Cardiac muscle cell (in vitro differentiated cells and primary cell): Measurements from ENCODE around the gene NUP153. TPM values are rescaled to one million over a fixed set of nuclear protein-coding genes. Genes with fewer than 3 reads are reported as not detected.
A peak's percentile ranks its signal among the peaks of the same experiment; 100 is the strongest.

Experiments used
- DNase-seq, 2 donors: peaks; one replicate each; pipeline versions ENCODE4 v3.0.0 to v3.0.0-alpha.2; 2010 to 2017; ENCODE audit warnings: low read depth in 1 of 2, low spot score in 1 of 2
- H3K27ac ChIP-seq: fragments of 200-600 bp; sonication (generic); 2 replicates; pipeline ENCODE4 v1.5.1; 2016
- H3K27me3 ChIP-seq: fragments of 200-600 bp; sonication (generic); 2 replicates; pipeline ENCODE4 v1.6.0; 2016; ENCODE audit warnings: control low read depth
- H3K36me3 ChIP-seq: fragments of 200-600 bp; sonication (generic); 2 replicates; pipeline ENCODE4 v1.5.1; 2016; ENCODE audit warnings: control low read depth
- H3K4me1 ChIP-seq: fragments of 200-600 bp; sonication (generic); 2 replicates; pipeline ENCODE4 v1.8.1; 2017; ENCODE audit warnings: low read depth, mild to moderate bottlenecking, mixed run types
- H3K4me3 ChIP-seq: fragments of 200-600 bp; sonication (generic); 2 replicates; pipeline ENCODE4 v1.5.1; 2016; ENCODE audit warnings: mild to moderate bottlenecking
- H3K9me3 ChIP-seq: fragments of 200-600 bp; sonication (generic); 2 replicates; pipeline ENCODE4 v1.5.1; 2017; ENCODE audit warnings: low read depth, mild to moderate bottlenecking, control low read depth
- polyA plus RNA-seq: library from polyadenylated mRNA; unstranded; fragments of >200 nt; fragmentation: Nextera tagmentation; extraction: Ambion mirVana; gene quantifications from 2 replicates; pipeline ENCODE4 v1.2.1, GENCODE V29; 2016
- total RNA-seq: library from RNA; depleted of rRNA; stranded (reverse); fragments of >200 nt; gene quantifications from 2 replicates; pipeline ENCODE4 v1.2.3, GENCODE V29; 2016
- TF ChIP-seq, protein P1 (sequence below): IDR thresholded peaks from 2 replicates; pipeline ENCODE4 v1.5.1; 2012; ENCODE audit warnings: low read depth, mild to moderate bottlenecking, low read length

The NUP153 gene
- total and polyA plus RNA-seq, 2 experiments from 2014 or later: 9.2 to 26.2 TPM

DNA sequence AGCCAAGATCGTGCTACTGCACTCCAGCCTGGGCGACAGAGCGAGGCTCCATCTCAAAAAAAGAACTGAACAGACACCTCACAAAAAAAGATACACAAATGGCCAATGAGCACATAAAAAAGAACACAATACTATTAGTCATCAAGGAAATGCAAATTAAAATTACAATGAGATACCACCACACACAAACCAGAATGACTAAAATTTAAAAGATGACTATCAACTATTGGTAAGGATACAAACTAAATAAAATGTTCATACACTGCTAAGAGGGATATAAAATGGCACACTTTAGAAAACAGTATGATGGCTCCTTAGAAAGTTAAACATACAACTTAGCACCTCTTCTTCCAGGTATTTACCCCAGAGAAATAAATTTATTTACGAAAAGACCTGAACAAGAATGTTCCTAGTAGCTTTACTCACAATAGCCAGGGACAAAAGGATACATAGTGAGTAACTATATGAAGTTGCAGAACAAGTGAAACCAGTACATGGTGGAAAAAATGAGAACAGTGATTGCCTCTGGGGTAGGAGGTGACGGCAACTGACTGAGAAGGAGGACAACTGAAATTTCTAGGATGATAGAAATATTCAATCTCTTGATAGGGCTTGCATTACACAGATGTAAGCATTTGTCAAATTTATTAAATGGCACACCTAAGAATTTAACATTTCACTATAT lies 53.4 kb downstream of the NUP153 start:
- Histone ChIP-seq H3K9me3 (no peaks in the 10 kb centered on the region), H3K36me3 (peaks cover 24% of the 10 kb centered on the region), H3K27me3 (no peaks in the 10 kb centered on the region), H3K4me1 (peaks cover 5% of the 10 kb centered on the region), H3K27ac (no peak overlapping the region), H3K4me3 (no peak overlapping the region)
- TF ChIP-seq, protein P1, sequence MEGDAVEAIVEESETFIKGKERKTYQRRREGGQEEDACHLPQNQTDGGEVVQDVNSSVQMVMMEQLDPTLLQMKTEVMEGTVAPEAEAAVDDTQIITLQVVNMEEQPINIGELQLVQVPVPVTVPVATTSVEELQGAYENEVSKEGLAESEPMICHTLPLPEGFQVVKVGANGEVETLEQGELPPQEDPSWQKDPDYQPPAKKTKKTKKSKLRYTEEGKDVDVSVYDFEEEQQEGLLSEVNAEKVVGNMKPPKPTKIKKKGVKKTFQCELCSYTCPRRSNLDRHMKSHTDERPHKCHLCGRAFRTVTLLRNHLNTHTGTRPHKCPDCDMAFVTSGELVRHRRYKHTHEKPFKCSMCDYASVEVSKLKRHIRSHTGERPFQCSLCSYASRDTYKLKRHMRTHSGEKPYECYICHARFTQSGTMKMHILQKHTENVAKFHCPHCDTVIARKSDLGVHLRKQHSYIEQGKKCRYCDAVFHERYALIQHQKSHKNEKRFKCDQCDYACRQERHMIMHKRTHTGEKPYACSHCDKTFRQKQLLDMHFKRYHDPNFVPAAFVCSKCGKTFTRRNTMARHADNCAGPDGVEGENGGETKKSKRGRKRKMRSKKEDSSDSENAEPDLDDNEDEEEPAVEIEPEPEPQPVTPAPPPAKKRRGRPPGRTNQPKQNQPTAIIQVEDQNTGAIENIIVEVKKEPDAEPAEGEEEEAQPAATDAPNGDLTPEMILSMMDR: no peak
- DNase-seq: no peak

DNA sequence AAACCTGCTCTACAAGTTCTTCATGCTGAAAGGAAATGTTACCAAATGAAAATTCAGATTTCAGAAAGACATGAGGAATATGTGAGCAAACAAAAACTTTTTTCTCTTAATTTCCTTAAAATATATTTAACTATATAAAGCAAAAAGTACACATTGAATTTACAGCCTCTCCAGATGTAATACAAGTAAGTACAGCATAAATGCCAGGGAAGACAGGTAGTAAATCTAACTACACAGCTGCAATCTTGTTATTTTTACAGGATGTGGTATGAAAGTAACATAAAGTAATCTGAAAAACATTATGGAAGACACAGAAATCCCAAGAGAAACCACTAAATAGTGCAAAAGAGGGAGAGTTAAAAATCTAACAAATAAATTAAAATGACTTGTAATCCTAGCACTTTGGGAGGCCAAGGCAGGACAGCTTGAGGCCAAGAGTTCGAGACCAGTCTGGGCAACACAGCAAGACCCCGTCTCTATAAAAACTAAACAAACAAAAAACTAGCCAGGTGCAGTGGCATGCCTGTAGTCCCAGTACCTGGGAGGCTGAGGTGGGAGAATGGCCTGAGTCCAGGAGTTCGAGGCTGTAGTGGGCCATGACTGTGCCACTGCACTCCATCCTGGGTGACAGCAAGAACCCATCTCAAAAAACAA lies 55.9 kb downstream of the NUP153 start:
- no peak overlapping the region for H3K4me3 ChIP-seq
- H3K27me3 ChIP-seq: no peaks in the 10 kb centered on the region
- TF ChIP-seq, protein P1: no peak
- no peak for DNase-seq
- H3K27ac ChIP-seq: no peak overlapping the region
- no peaks in the 10 kb centered on the region for H3K4me1 ChIP-seq
- H3K9me3 ChIP-seq: no peaks in the 10 kb centered on the region
- peaks cover 39% of the 10 kb centered on the region for H3K36me3 ChIP-seq

DNA sequence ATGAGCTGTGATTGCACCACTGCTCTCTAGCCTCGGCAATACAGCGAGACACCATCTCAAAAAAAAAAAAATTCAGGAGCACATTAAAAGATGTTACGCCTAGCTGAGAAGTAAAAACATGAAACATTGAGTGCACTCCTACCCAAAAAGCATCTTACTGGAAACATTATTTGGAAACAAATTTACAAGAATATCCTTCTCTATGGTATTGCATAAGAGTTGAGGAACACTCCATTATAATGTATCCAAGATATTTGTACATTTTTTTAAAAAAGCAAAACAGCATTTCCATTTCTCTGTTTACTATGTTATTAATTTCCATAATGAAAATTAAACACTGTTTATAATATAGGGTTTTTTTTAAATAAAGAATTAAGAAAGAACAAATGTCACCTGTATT lies 58.0 kb downstream of the NUP153 start:
- DNase-seq: no peak
- TF ChIP-seq, protein P1: no peak
- H3K9me3 ChIP-seq: no peaks in the 10 kb centered on the region
- H3K36me3 ChIP-seq: peaks cover 44% of the 10 kb centered on the region
- no peak overlapping the region for H3K4me3 ChIP-seq
- H3K27ac ChIP-seq: no peak overlapping the region
- H3K4me1 ChIP-seq: no peaks in the 10 kb centered on the region
- no peaks in the 10 kb centered on the region for H3K27me3 ChIP-seq

DNA sequence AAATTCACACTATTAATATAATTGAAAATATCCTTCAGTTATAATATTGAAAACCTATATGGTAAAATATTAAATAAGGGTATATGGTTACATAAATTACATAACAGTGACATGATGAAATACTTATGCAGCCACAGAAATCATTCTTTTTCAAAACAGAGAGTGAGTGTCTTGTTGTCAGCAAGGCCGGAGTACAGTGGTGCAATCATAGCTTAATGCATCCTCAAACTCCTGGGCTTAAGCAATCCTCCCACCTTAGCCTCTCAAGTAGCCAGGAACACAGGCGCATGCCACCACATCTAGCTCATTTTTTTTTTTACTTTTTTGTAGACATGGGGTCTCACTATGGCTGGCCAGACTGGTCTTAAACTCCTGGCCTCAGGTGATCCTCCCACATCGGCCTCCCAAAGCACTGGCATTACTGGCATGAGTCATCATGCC lies 66.2 kb downstream of the NUP153 start:
- TF ChIP-seq, protein P1: no peak
- Histone ChIP-seq H3K27me3 (no peaks in the 10 kb centered on the region), H3K9me3 (no peaks in the 10 kb centered on the region), H3K36me3 (peaks cover 44% of the 10 kb centered on the region), H3K4me1 (no peaks in the 10 kb centered on the region), H3K4me3 (no peak overlapping the region), H3K27ac (no peak overlapping the region)
- DNase-seq: peak in 1 of 2 donors; percentile 63

DNA sequence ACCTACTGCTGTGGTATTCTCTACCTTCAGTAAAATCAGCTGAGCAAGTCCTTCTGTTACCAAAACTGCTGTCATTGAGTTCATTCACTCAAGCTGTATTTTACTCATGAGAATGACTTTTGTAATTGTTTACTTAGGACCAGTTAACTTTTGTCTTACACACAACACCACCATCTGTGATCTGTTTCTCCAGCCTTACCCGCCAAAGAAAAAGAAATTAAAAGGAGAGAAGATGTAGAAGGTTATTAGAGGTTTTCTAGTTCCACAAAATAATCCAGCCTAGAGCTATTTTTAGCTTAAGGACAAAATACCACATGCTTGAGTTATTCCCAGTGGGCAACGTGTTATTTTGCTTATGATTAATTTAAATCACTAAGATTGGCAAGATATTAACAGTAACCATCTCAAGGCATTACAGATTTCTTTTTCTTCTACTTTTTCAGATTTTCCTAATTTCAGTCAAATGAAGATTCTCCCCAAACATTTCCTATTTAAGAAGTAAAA lies 68.5 kb downstream of the NUP153 start:
- H3K36me3 ChIP-seq: peaks cover 39% of the 10 kb centered on the region

More for the DNA sequence above, 68.5 kb downstream of the NUP153 start:
- Histone ChIP-seq H3K4me3 (no peak overlapping the region), H3K27me3 (no peaks in the 10 kb centered on the region), H3K4me1 (peaks cover 1% of the 10 kb centered on the region), H3K9me3 (no peaks in the 10 kb centered on the region), H3K27ac (peak overlapping the region; percentile 16)
- TF ChIP-seq, protein P1: no peak
- no peak for DNase-seq
